ENCODE results near the gene SH2B2. TPM values are rescaled to one million over a fixed set of nuclear protein-coding genes. Genes with fewer than 3 reads are reported as not detected.

The SH2B2 gene
- total RNA-seq, result 10.2 TPM

DNA sequence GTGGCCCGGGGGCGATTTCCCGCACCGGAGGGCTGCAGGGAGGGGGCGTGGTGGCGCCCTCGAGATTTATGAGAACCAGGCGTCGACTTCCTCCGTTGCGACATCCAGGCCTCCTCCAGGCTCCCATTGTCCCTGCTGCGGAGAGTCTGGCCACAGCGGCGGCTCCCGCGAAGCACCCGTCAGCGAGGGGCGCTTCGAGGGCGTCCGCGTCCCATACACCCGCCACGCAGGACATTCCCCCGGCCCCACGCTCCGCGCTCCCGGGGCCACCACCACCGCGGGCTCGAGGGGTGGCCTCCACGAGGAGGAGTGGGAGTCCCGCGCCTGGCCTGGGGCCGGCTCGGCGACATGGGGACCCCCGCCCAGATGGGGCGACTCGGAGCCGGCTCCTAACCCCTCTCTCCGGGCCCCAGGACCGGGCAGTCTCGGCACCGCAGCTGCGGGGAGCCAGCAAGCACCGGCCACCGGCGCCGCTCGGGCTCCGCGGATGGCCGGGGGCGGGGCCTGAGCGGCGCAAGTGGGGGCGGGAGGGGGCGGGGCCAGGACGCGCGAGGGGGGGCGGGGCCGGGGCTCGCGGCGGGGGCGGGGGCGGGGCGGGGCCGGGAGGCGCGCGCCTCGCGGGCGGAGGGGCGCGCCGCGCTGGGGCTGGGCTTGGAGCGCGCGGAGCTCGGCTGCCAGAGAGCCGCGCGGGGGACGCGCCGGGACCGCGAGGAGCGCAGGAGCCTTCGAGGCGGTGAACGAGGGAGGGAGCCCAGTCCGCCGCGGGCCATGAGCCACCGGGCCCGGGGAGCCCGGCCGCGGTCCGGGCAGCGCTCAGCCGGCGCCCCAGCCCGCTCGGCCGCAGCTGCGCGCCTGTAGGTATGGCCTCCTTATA is at the start of gene SH2B2:
SH2B2 (plus strand) TSS at position 632 of the 874 bp plus-strand sequence. CDS start 13,683 bp downstream, outside the sequence.
- peak; percentile 90 to 92 for DNase-seq (ENCODE audit: low spot score in 2 of 2)
- no peak for FAIRE-seq

DNA sequence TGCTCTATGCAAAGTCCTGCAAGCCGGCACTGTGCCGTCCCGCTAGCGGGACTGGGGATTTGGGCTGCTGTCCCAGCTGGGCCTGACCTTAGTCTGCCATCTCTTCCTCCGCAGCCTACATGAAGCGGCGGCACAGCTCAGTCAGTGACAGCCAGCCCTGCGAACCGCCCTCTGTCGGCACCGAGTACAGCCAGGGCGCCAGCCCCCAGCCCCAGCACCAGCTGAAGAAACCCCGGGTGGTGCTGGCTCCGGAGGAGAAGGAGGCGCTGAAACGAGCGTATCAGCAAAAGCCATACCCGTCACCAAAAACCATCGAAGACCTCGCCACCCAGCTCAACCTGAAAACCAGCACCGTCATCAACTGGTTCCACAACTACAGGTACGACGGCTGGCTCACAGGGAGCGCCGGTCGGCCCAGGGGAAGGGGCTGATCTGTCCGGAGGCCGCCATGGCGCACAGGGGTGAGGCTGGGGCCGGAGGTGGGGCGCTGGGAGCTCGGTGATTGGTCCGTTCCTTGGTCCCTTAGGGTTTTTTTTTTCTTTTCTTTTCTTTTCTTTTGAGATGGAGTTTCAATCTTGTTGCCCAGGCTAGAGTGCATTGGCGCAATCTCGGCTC is 47.4 kb upstream of the SH2B2 start:
- no peak for FAIRE-seq

DNA sequence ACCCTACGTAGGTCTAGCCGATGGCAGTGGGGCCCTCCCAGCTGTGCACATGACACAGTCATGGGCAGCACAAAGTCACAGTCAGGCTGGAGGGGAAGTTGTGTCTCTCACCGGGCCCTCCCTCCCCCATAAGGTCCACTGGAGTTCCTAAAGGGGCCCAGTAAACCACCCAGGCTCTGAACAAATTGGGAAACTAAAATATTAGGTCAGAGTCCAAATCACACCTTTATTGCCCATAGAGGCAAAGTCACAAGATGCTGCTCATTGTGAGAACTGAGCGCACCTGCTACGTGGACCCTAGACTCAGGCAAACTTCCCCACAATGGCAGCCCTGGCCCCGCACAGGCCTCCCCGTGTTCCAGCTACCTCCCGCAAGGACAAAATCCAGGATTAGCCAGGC is 45.2 kb upstream of the SH2B2 start:
- no peak for DNase-seq (ENCODE audit: low spot score in 2 of 2)
- FAIRE-seq, result no peak

More for the DNA sequence above, 47.4 kb upstream of the SH2B2 start:
- DNase-seq (ENCODE audit: low spot score in 2 of 2), result no peak

DNA sequence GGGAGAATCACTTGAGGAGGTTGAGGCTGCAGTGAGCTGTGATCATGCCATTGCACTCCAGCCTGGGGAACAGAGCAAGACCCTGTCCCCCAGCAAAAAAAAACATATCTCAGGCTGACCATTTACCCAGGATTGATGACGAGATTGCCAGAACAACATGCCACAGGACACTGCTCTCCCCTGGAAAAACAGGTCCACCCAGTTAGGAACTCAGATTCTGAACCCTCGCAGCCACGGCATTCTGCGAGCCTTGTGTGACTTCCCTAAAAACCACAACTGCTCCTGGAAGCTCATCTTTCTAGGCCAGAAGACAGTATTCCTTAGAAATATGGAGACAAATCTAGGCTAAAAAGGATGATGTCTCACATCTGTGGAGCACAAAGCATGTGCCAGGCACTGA is 42.1 kb upstream of the SH2B2 start:
- FAIRE-seq (no peak), DNase-seq (ENCODE audit: low spot score in 2 of 2) (no peak)

DNA sequence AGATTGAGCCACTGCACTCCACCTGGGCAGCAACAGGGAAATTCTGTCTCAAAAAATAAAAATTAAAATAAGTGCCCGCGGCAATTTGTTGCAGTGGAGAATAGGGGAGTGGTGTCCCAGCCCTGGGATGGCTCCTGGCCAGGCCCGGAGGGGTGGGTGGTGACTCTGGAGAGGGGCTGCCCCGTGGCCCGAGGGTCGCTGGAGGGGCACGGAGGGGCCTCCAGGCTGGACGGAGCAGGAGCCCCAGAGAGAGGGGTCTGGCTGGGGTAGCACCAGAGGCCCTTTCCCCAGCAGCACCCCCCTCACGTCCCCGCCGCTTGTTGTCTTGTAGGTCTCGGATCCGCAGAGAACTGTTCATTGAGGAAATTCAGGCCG is 38.6 kb upstream of the SH2B2 start:
- no peak for FAIRE-seq
- DNase-seq (ENCODE audit: low spot score in 2 of 2), result no peak

DNA sequence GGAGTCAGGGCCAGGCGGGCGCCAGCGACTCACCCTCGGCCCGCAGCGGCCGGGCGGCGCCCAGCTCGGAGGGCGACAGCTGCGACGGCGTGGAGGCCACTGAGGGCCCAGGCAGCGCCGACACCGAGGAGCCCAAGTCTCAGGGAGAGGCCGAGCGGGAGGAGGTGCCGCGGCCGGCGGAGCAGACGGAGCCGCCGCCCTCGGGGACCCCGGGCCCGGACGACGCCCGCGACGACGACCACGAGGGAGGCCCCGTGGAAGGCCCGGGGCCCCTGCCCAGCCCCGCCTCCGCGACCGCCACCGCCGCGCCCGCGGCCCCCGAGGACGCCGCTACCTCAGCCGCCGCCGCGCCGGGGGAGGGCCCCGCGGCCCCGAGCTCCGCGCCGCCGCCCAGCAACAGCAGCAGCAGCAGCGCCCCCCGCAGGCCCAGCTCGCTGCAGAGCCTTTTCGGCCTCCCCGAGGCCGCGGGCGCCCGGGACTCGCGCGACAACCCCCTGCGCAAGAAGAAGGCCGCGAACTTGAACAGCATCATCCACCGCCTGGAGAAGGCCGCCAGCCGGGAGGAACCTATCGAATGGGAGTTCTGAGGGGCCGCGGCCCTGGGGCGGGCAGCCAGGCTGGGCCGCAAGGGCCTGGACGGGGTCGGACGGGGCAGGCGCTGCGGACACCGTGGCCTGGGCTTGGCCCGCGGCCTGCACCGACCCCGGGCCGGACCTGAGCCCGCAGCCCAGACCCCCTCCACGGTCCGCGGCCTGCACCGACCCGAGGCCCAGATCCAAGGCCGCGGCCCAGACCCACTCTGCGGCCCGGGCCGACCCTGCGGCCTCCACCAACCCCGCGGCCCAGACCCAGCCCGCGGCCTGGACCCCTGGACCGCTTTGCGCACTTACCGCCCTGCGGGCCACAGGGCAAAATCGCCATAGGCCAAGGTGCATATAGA is 37.9 kb upstream of the SH2B2 start:
- FAIRE-seq, result no peak
- no peak for DNase-seq (ENCODE audit: low spot score in 2 of 2)

DNA sequence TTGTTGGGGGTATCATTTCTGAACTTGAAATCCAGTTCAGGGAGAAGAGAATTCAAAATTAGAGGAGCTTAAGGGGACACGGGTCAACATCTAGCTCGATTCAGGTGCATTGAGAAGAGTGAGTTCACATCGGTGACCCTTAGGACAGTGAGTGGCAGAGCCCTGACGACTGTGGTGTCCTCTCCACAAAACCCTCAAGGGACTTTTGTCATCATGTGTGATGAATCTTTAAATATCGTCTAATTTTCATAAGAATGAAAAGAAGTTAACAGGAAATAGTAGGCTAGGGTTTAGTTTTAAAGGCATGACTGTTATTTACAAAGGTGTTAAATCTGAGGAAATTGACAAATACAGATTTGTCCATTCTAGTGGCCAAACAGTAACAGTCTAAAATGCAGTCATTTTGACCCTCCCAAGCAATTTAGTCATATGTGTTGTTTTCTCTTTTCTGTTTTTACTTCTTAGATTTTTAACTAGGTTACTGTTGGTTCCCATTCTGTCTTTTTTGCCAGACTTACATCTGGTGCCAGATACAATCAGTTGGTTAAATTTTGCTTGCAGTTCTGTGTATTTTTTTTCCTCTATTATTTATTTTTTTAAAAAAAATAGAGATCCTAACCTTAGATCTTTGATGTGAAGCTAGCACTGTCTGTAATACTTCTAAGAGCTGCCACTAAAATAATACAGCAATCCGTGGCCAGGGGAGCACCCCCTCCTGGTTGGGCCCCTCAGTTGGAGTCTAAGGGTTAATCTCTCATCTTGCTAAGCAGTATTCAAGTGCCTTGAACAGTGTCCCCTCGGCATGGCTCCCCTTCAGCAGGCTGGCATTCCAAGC is 34.9 kb upstream of the SH2B2 start:
- DNase-seq (ENCODE audit: low spot score in 2 of 2) (no peak), FAIRE-seq (no peak)

DNA sequence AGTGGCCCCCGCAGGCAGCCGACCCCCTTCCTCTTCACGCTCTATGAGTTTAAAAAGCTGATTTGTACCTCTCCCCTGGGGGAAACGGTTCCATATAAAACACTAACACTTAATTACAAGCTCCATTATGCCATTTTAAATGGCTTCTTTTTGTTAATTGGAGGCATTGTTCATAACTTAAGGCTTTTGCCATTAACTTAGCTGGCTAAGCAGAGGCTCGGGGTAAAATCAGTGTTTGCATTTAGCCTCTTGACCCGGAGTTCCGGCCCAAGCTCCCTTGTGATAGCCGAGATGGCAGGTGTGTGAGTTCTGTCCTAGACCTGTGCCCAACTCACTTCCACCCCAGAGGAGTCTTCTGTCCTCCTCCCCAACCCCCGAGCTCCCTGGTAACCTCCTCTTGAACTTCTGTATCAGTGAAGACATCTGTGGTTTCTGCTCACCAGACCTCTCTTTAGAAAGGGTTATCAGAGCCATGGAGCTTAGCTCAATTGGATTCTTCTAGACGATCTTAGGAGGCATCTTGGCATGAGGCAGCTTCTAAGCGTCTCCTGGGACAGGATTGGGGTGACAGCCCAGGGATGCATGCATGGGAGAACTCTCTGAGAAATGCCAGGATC is 34.2 kb upstream of the SH2B2 start:
- no peak for FAIRE-seq

DNA sequence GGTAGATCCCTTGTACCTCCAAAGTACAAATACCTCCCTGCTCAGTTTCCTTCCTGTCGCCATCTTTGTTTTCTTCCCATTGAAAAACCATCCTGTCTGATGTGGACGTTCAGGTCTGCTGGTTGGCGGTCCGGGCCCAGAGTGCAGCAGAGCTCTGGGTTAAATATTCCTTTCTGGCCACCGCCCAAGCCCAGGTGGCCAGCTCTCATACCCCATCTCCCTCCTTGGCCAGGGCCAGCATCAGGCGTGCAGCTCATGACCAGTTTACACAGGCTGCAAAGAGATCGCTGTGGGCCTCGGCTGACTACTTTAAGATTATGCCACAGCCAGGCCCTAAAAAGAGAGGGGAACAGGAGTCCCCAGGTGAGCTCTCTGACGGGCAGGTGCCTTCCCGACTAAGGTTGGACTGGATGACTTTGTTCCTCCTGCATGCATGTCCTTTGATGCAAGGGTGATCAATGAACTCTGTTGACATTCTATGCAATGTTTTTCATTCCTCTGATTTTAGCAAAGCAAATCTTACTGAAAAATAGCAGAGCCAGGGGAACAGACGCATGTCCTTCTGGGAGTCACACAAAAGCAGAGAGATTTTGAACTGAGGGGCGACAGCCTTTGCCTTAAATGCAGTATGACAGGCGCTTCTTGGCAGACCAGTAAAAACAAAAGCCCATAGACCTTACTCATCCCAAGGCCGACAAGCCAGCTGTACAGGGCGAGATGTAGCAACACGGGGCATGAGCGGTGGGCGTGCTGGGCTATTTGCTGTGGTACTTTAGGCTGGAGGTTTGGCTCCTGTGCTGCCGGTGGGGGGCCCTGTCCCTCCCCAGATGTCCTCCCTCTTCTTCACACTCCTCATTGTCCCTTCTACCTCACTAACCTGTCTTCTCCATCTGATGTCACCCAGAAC is 33.3 kb upstream of the SH2B2 start:
- DNase-seq (ENCODE audit: low spot score in 2 of 2) (no peak), FAIRE-seq (no peak)

More for the DNA sequence above, 34.2 kb upstream of the SH2B2 start:
- no peak for DNase-seq (ENCODE audit: low spot score in 2 of 2)

DNA sequence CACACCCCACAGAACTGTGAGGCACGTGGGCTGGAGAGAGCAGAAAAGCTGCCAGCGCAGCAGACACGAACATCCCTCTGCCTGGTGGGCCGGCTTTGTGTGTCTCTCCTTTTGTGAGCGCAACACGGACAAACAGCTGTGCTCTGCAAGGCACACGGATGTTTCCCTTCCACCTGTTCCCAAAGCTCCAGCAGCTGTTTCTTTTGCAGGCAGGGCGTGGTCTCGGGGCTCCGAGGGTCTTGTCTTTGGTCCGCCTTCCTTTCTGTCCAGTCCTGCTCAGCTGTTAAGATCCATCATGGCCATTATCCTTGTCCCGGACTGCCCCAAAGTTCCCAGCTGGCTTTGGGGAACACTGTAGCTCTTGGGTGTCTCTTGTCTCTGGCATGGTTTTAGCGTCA is 32.7 kb upstream of the SH2B2 start:
- DNase-seq (ENCODE audit: low spot score in 2 of 2) (no peak), FAIRE-seq (no peak)

DNA sequence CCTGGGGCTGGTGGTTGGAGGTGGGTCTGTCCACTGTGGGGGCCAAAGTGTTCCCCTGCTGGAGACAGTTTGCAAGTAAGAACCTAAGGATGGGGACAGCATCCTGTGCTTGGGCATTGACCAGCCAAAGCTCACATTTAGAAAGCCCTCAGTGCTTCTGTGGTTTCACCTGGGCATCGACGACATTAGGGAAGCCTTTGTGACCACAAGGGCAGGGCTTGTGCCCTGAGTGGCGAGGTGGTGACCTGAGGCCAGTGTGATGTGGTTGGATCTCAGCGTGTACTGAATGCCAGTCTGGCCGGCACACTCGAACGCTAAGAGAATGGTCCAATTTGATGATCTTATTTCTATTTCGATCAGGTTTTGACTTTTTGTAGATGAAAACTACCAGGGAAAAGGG is 32.1 kb upstream of the SH2B2 start:
- DNase-seq (ENCODE audit: low spot score in 2 of 2) (no peak), FAIRE-seq (no peak)

DNA sequence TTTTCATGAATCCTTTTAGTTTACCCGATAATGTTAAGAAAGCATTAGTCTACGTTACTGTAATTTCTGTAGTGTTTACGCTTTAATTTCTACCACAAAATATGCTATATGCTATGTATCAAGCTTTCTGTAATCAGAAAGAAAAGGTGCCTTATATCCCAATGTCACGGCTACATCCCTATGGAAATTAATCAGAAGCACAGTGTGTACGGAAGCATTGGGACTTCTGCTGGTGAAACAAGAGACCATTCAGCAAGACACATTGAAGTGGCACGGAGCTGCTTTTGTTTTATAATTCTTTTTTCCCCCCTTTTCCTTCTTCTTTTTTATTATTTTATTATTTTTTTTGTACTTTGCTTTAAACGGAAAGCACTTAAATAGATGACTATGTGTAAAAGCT is 31.2 kb upstream of the SH2B2 start:
- FAIRE-seq (no peak), DNase-seq (ENCODE audit: low spot score in 2 of 2) (no peak)

DNA sequence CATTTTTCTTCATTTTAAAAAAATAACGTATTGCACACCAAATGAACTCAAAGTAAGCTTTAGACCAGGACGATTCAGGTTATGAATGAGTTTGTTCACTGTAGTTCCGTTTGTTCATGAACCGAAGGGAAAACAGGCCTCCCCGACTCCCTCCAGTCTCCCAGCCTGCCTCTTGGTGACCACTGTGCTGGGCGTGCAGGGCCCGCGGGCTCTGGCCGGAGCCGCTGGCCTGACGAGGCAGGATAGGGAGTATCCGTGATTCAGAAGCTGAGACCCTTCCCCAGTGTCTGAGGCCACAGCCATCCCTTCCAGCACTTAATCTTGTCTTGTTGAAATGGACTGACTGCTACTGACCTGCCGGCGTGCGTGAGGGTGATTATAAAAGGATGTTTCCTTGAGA is 30.8 kb upstream of the SH2B2 start:
- FAIRE-seq (no peak), DNase-seq (ENCODE audit: low spot score in 2 of 2) (no peak)

DNA sequence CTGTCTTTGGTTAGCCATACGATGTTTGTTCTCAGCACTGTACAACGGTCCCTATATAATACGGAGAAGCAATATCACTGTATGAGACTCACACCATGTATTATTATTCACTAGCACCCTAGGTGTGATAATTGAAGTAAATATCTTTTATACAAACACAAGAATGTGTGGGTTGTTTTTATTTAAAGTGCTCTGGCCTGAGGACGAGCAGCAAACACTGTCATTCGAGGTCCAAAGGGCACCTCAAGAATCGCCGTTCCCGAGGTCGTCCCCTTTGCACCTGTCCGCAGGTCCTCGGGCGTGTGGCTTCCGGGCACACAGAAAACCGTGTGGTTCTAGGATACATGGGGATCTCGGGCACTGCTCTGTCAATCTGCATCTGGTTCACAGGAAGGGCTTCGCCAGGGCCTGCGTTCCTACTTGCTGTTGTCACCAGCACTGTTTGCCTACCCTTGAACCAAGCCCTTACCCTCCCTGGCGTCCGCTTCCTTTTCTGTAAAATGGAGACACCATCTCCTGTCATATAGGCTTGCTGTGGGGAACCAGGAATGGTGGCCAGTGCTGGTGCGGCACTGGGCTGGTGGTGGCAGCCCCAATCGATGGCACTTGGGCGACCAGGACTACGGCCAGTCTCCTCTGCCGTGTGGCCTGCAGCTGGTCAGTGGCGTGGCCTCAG is 28.5 kb upstream of the SH2B2 start:
- DNase-seq (ENCODE audit: low spot score in 2 of 2), result no peak
- no peak for FAIRE-seq

DNA sequence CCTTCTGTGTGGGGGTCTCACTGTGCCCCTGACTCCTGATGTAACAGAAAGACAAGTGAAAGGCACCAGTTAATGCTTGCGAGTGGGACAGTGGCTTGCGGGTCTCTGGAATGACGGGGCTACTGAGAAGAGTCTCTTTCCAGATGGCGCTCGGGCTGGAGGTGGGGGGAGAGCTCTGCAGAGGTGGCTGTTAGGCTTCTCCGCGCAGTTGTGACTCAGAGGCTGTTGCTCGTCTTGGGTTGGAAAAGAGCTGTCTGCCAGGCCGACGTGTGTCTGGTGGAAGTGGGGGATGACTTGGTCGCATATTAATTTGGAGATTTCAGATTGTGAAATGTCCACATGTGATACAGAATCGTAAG is 27.9 kb upstream of the SH2B2 start:
- no peak for DNase-seq (ENCODE audit: low spot score in 2 of 2)

DNA sequence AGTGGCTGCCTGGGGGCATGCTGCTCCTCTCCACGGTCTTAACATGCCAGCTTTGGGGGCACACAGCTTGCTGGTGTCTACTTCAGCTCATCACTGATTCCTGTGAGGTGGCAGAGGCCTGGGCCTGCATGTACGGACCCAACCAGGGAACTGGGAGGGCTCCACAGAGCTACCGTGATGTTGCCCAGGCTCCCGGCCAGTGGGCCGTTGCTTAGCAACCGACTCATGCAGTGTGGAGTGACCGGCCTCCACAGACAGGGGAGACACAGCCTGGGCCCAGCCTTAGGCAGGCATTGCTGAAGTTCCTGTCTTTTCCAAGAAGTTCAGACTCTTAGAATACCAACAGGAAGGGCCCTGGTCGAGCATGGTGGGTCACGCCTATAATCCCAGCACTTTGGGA is 25.8 kb upstream of the SH2B2 start:
- FAIRE-seq, result no peak
- DNase-seq (ENCODE audit: low spot score in 2 of 2), result peak in 1 of 2 donors; percentile 80

More for the DNA sequence above, 27.9 kb upstream of the SH2B2 start:
- FAIRE-seq, result no peak

DNA sequence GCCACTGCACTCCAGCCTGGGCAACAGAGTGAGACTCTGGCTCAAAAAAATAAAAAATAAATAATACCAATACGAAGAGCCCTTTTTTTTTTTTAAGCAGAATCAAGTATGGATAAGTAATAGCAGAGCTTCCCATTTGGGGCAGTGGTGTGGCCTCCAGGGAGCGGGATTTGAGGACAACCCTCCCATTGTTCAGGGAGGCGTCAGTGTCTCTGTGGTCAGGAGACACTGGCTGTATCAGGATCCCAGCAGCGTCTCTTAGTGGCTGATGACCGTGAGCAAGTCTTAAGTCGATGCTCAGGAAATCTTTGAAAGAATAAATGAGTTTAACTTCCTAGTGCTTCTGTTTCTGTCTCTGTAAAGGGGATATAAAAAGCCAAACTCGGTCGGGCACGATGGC is 25.2 kb upstream of the SH2B2 start:
- DNase-seq (ENCODE audit: low spot score in 2 of 2), result no peak
- no peak for FAIRE-seq

DNA sequence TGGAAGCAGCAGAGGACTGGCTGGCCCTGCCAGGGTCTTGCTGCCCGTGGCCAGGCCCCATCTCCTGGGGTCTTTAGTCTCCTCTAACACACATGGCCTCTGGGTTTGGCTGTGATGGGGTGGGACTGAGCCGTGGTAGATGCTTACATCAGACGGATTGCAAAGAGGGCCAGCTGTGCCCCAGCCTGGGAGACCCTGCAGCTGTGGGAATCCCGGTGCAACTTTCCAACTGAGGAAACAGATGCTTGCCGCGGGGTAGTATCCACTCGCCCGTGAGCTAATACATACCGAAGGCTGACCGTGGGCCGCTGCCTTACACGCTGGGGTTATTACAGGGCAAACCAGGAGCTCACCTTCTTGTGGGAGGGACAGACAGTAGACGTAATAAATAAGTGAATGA is 24.1 kb upstream of the SH2B2 start:
- no peak for FAIRE-seq

More for the DNA sequence above, 24.1 kb upstream of the SH2B2 start:
- no peak for DNase-seq (ENCODE audit: low spot score in 2 of 2)

All from frontal cortex (tissue), 4 donors.